Vagina (tissue), 2 donors: Measurements from ENCODE around the gene TANK. TPM values are rescaled to one million over a fixed set of nuclear protein-coding genes. Genes with fewer than 3 reads are reported as not detected.

Source experiments
- DNase-seq, 2 donors: peaks; one replicate each; pipeline ENCODE4 v3.0.0-alpha.2; 2017; ENCODE audit errors: extremely low spot score in 2 of 2
- H3K27ac ChIP-seq: fragments of 200-600 bp; sonication (generic); one replicate; pipeline ENCODE4 v1.5.1; 2019
- H3K27me3 ChIP-seq: fragments of 200-600 bp; sonication (generic); one replicate; pipeline ENCODE4 v1.5.1; 2019
- H3K36me3 ChIP-seq, 2 donors: fragments of 200-600 bp; sonication (generic); one replicate each; pipeline ENCODE4 v1.5.1; 2017 to 2019
- H3K4me1 ChIP-seq: fragments of 200-600 bp; sonication (generic); one replicate; pipeline ENCODE4 v1.5.1; 2019
- H3K4me3 ChIP-seq, 2 donors: fragments of 200-600 bp; sonication (generic); 1 replicate in 1 of 2; 2 replicates in 1 of 2; pipeline ENCODE4 v1.5.1; 2016 to 2019
- H3K9me3 ChIP-seq: fragments of 200-600 bp; sonication (generic); one replicate; pipeline ENCODE4 v1.5.1; 2019
- CTCF ChIP-seq, 3 experiments: fragments of 450-650 bp in 2 of 3; fragments of 200-600 bp in 1 of 3; sonication (generic) in 1 of 3; IDR thresholded peaks; one replicate each; pipeline ENCODE4 v1.5.1; 2017 to 2019; ENCODE audit warnings: antibody characterized with exemption in 3 of 3, mild to moderate bottlenecking in 2 of 3, moderate library complexity in 2 of 3
- POLR2A ChIP-seq, 2 donors: fragments of 450-650 bp; IDR thresholded peaks; one replicate each; pipeline ENCODE4 v1.6.1; 2017; ENCODE audit warnings: antibody characterized with exemption in 2 of 2, mild to moderate bottlenecking in 2 of 2, moderate library complexity in 2 of 2
- POLR2AphosphoS5 ChIP-seq, 2 donors: sonication (generic); formaldehyde crosslinking; IDR thresholded peaks; one replicate each; pipeline ENCODE4 v1.9.0; 2017; ENCODE audit warnings: antibody characterized with exemption in 2 of 2, mild to moderate bottlenecking in 2 of 2, low read depth in 1 of 2; ENCODE audit not compliant: insufficient read depth in 1 of 2
- intact Hi-C: fragments of 100-400 bp; cut with DNase I; formaldehyde crosslinking; loops from one replicate; pipeline ENCODE4 v1.15.1; 2023
- total RNA-seq: library from RNA; depleted of rRNA; stranded (reverse); fragments of >200 nt; gene quantifications from one replicate; pipeline ENCODE4 v1.2.3, GENCODE V29; 2016

The TANK gene
- total RNA-seq, 1 donor from 2014 or later, result 94.0 TPM

- H3K27me3 ChIP-seq, result no peaks in the 10 kb centered on the region
- no peak for TF ChIP-seq POLR2A (IDR thresholded peaks at IDR 0.05)
- no peak for TF ChIP-seq POLR2AphosphoS5 (IDR thresholded peaks at IDR 0.05; ENCODE audit: insufficient read depth in 1 of 2, low read depth in 1 of 2)
- TF ChIP-seq CTCF (IDR thresholded peaks at IDR 0.05), result no peak
- no peaks in the 10 kb centered on the region for H3K9me3 ChIP-seq
- H3K27ac ChIP-seq, result peak overlapping the region; percentile 66
- peak overlapping the region; percentile 57 to 83 for H3K4me3 ChIP-seq
- H3K4me1 ChIP-seq, result peaks cover 11% of the 10 kb centered on the region
- no peak for DNase-seq
- H3K36me3 ChIP-seq, result peaks cover 0 to 6% of the 10 kb centered on the region in 2 donors
- intact Hi-C loops, result no loop called here
Observed at GRCh38 chr2:161238265-161238559, 78.0 kb downstream of the TANK start.

- DNase-seq, result no peak
- intact Hi-C loops, result no loop called here
- Histone ChIP-seq H3K27me3 (no peaks in the 10 kb centered on the region), H3K4me1 (peaks cover 11% of the 10 kb centered on the region), H3K36me3 (peaks cover 0 to 6% of the 10 kb centered on the region in 2 donors), H3K9me3 (no peaks in the 10 kb centered on the region), H3K27ac (peak overlapping the region; percentile 66), H3K4me3 (peak overlapping the region; percentile 57 to 83)
- TF ChIP-seq POLR2A (IDR thresholded peaks at IDR 0.05), result no peak
- no peak for TF ChIP-seq POLR2AphosphoS5 (IDR thresholded peaks at IDR 0.05; ENCODE audit: insufficient read depth in 1 of 2, low read depth in 1 of 2)
- no peak for TF ChIP-seq CTCF (IDR thresholded peaks at IDR 0.05)
Observed at GRCh38 chr2:161238560-161239325, 78.5 kb downstream of the TANK start.

GRCh38 chr2:161239326-161240109 lies 79.3 kb downstream of the TANK start:
- H3K27ac ChIP-seq, result peak overlapping the region; percentile 66

GRCh38 chr2:161241894-161242293 lies 81.7 kb downstream of the TANK start:
- H3K36me3 ChIP-seq, result no peaks in the 10 kb centered on the region
- no peak overlapping the region for H3K27ac ChIP-seq
- intact Hi-C loops, result no loop called here
- H3K4me1 ChIP-seq, result peaks cover 9% of the 10 kb centered on the region
- H3K9me3 ChIP-seq, result no peaks in the 10 kb centered on the region
- no peaks in the 10 kb centered on the region for H3K27me3 ChIP-seq
- TF ChIP-seq POLR2AphosphoS5 (IDR thresholded peaks at IDR 0.05; ENCODE audit: insufficient read depth in 1 of 2, low read depth in 1 of 2) (no peak), POLR2A (IDR thresholded peaks at IDR 0.05) (no peak), CTCF (IDR thresholded peaks at IDR 0.05) (no peak)
- no peak overlapping the region for H3K4me3 ChIP-seq
- DNase-seq, result no peak

More at GRCh38 chr2:161239326-161240109, 79.3 kb downstream of the TANK start:
- no peak for TF ChIP-seq POLR2A (IDR thresholded peaks at IDR 0.05)
- Histone ChIP-seq H3K4me1 (peaks cover 11% of the 10 kb centered on the region), H3K27me3 (no peaks in the 10 kb centered on the region), H3K36me3 (peaks cover 0 to 6% of the 10 kb centered on the region in 2 donors), H3K9me3 (no peaks in the 10 kb centered on the region), H3K4me3 (peak overlapping the region; percentile 57 to 83)
- intact Hi-C loops, result no loop called here
- no peak for DNase-seq

GRCh38 chr2:161243312-161243711 lies 83.1 kb downstream of the TANK start:
- intact Hi-C loops, result no loop called here
- Histone ChIP-seq H3K27me3 (no peaks in the 10 kb centered on the region), H3K36me3 (no peaks in the 10 kb centered on the region), H3K9me3 (no peaks in the 10 kb centered on the region), H3K27ac (no peak overlapping the region), H3K4me1 (no peaks in the 10 kb centered on the region), H3K4me3 (no peak overlapping the region)
- TF ChIP-seq POLR2A (IDR thresholded peaks at IDR 0.05), result no peak
- no peak for TF ChIP-seq CTCF (IDR thresholded peaks at IDR 0.05)
- no peak for DNase-seq
